HepG2 (cell line): Measurements from ENCODE around the gene PCIF1. TPM values are rescaled to one million over a fixed set of nuclear protein-coding genes. Genes with fewer than 3 reads are reported as not detected.

Experiments used
- ADNP ChIP-seq: sonication (generic); formaldehyde crosslinking; IDR thresholded peaks from 2 replicates; pipeline ENCODE4 v1.4.0; 2020; ENCODE audit warnings: missing genetic modification reagents
- CSRNP2 ChIP-seq: sonication (generic); formaldehyde crosslinking; conservative IDR thresholded peaks from 2 replicates; pipeline ENCODE4 v1.8.0; 2022; ENCODE audit warnings: low read depth, missing genetic modification reagents
- GTF2F1 ChIP-seq: fragments of 150-350 bp; IDR thresholded peaks from 2 replicates; pipeline ENCODE4 v1.6.1; 2014; ENCODE audit warnings: low read length
- HOXA5 ChIP-seq: sonication (generic); formaldehyde crosslinking; IDR thresholded peaks from 2 replicates; pipeline ENCODE4 v1.4.0; 2020; ENCODE audit warnings: missing genetic modification reagents
- MTA1 ChIP-seq: sonication (generic); formaldehyde crosslinking; IDR thresholded peaks from 2 replicates; pipeline ENCODE4 v1.4.0; 2020; ENCODE audit warnings: missing genetic modification reagents, mild to moderate bottlenecking, borderline replicate concordance
- REST ChIP-seq, 2 experiments: IDR thresholded peaks; 2 replicates each; pipeline ENCODE4 v1.6.1; 2011 to 2012; ENCODE audit warnings: low read length in 2 of 2, borderline replicate concordance in 1 of 2, low read depth in 1 of 2, mild to moderate bottlenecking in 1 of 2, moderate library complexity in 1 of 2
- RXRA ChIP-seq: sonication (generic); formaldehyde crosslinking; IDR thresholded peaks from 2 replicates; pipeline ENCODE4 v1.5.1; 2020; ENCODE audit warnings: missing genetic modification reagents
- SNAPC5 ChIP-seq: sonication (generic); formaldehyde crosslinking; IDR thresholded peaks from 2 replicates; pipeline ENCODE4 v1.8.1; 2023; ENCODE audit warnings: mild to moderate bottlenecking, missing genetic modification reagents, borderline replicate concordance
- TRIM24 ChIP-seq: sonication (generic); formaldehyde crosslinking; IDR thresholded peaks from 2 replicates; pipeline ENCODE4 v1.8.0; 2022; ENCODE audit warnings: mild to moderate bottlenecking, missing genetic modification reagents
- ZFP82 ChIP-seq: sonication (generic); formaldehyde crosslinking; IDR thresholded peaks from 2 replicates; pipeline ENCODE4 v1.5.1; 2020; ENCODE audit warnings: mild to moderate bottlenecking, missing genetic modification reagents, borderline replicate concordance
- ZNF17 ChIP-seq: sonication (generic); formaldehyde crosslinking; IDR thresholded peaks from 2 replicates; pipeline ENCODE4 v1.5.0; 2020; ENCODE audit warnings: mild to moderate bottlenecking, missing genetic modification reagents
- ZNF253 ChIP-seq: sonication (generic); formaldehyde crosslinking; IDR thresholded peaks from 2 replicates; pipeline ENCODE4 v1.8.0; 2022; ENCODE audit warnings: mild to moderate bottlenecking, missing genetic modification reagents, borderline replicate concordance
- ZNF318 ChIP-seq: sonication (generic); formaldehyde crosslinking; IDR thresholded peaks from 2 replicates; pipeline ENCODE4 v1.4.0; 2020; ENCODE audit warnings: mild to moderate bottlenecking, missing genetic modification reagents
- ZNF616 ChIP-seq: sonication (generic); formaldehyde crosslinking; IDR thresholded peaks from 2 replicates; pipeline ENCODE4 v1.5.0; 2020; ENCODE audit warnings: low read depth, mild to moderate bottlenecking, missing genetic modification reagents
- ZSCAN31 ChIP-seq: sonication (generic); formaldehyde crosslinking; IDR thresholded peaks from 2 replicates; pipeline ENCODE4 v1.5.0; 2020; ENCODE audit warnings: low read depth, mild to moderate bottlenecking, missing genetic modification reagents
- polyA plus RNA-seq, 8 experiments: library from polyadenylated mRNA; depleted of rRNA in 3 of 8; stranded (reverse) in 7 of 8; unstranded in 1 of 8; fragments of >200 nt; fragmentation: Illumina TruSeq in 4 of 8; extraction: Trizol in 4 of 8; gene quantifications; 2 replicates each; pipeline versions ENCODE4 v1.2.1 to v1.2.3, GENCODE V29; 2011 to 2016; ENCODE audit warnings: low read depth in 4 of 8, missing spikeins in 1 of 8, mixed read lengths in 1 of 8; ENCODE audit not compliant: insufficient read depth in 1 of 8
- total RNA-seq, 5 experiments: library from RNA; depleted of rRNA; stranded (reverse); fragments of >200 nt; fragmentation: Illumina TruSeq; extraction: Trizol; gene quantifications; 2 replicates each; pipeline ENCODE4 v1.2.3, GENCODE V29; 2016; ENCODE audit warnings: low read depth in 1 of 5

The PCIF1 gene
- total and polyA plus RNA-seq, 2 of the 13 experiments (the other 11 are each of a cell fraction or from before 2014, with no cell fraction given), result 20.9 to 24.4 TPM

- TF ChIP-seq ZSCAN31 (CRISPR knock-in tag) (no peak), ZNF616 (no peak), HOXA5 (CRISPR knock-in tag) (no peak), TRIM24 (no peak), ZNF318 (no peak), ZNF253 (CRISPR knock-in tag) (no peak), SNAPC5 (CRISPR knock-in tag) (no peak), ZFP82 (CRISPR knock-in tag) (no peak), REST (IDR thresholded peaks at IDR 0.05; ENCODE audit: borderline replicate concordance in 1 of 2, low read depth in 1 of 2, low read length in 2 of 2) (no peak), CSRNP2 (CRISPR knock-in tag) (no peak), MTA1 (CRISPR knock-in tag) (no peak), RXRA (CRISPR knock-in tag) (0 out of 2 replicates have a peak, but pooled peaks have one; percentile 11), ADNP (no peak), ZNF17 (no peak), GTF2F1 (no peak)
Measured at GRCh38 chr20:45969712-45970634, 35.5 kb downstream of the PCIF1 start (continued).
